DND-41 (cell line): ENCODE data around the gene PDPN.

Experiments
- ATAC-seq: fragments of 200-7000 bp; cut with Tn5 transposase; 3 replicates; pipeline ENCODE4 v1.9.1; 2021; ENCODE audit warnings: low read depth; ENCODE audit not compliant: insufficient read depth
- DNase-seq: peaks from one replicate; pipeline ENCODE4 v3.0.0-alpha.2; 2020
- H2AFZ ChIP-seq: 2 replicates; pipeline ENCODE4 v1.6.0; 2012; ENCODE audit warnings: low read depth, low read length
- H3K27ac ChIP-seq: 2 replicates; pipeline ENCODE4 v1.5.1; 2012; ENCODE audit warnings: low read length, inconsistent platforms
- H3K27me3 ChIP-seq: fragments of 200-600 bp; sonication (generic); 2 replicates; pipeline ENCODE4 v1.6.0; 2012; ENCODE audit warnings: low read length, mild to moderate bottlenecking, inconsistent platforms; ENCODE audit not compliant: insufficient read depth, poor library complexity
- H3K36me3 ChIP-seq: 2 replicates; pipeline ENCODE4 v1.5.1; 2012; ENCODE audit warnings: low read length, inconsistent platforms; ENCODE audit not compliant: insufficient read depth
- H3K4me1 ChIP-seq: 2 replicates; pipeline ENCODE4 v1.5.1; 2012; ENCODE audit warnings: mild to moderate bottlenecking, low read length; ENCODE audit not compliant: insufficient read depth
- H3K4me2 ChIP-seq: 2 replicates; pipeline ENCODE4 v1.6.0; 2012; ENCODE audit warnings: mild to moderate bottlenecking, moderate library complexity, low read length, inconsistent platforms; ENCODE audit not compliant: insufficient read depth
- H3K4me3 ChIP-seq, 2 experiments: fragments of 200-600 bp in 1 of 2; shearing (Covaris generic) in 1 of 2; 2 replicates each; pipeline ENCODE4 v1.5.1; 2012 to 2016; ENCODE audit warnings: inconsistent platforms in 2 of 2, low read length in 2 of 2, mild to moderate bottlenecking in 2 of 2, low read depth in 1 of 2, moderate library complexity in 1 of 2
- H3K79me2 ChIP-seq: 2 replicates; pipeline ENCODE4 v1.6.0; 2012; ENCODE audit warnings: low read length, inconsistent platforms; ENCODE audit not compliant: insufficient read depth
- H3K9ac ChIP-seq: 2 replicates; pipeline ENCODE4 v1.6.0; 2012; ENCODE audit warnings: low read depth, mild to moderate bottlenecking, inconsistent platforms, low read length, moderate library complexity
- H3K9me3 ChIP-seq: 2 replicates; pipeline ENCODE4 v1.5.1; 2012; ENCODE audit warnings: low read length, moderate library complexity, mild to moderate bottlenecking, inconsistent platforms; ENCODE audit not compliant: insufficient read depth, severe bottlenecking
- H4K20me1 ChIP-seq: 2 replicates; pipeline ENCODE4 v1.6.0; 2012; ENCODE audit warnings: low read length; ENCODE audit not compliant: insufficient read depth
- EZH2 ChIP-seq: IDR thresholded peaks from 3 replicates; pipeline ENCODE4 v1.6.1; 2012; ENCODE audit warnings: borderline replicate concordance, low read depth, mild to moderate bottlenecking, moderate library complexity, low read length, inconsistent platforms; ENCODE audit not compliant: severe bottlenecking
- TF ChIP-seq, protein P1 (sequence below): IDR thresholded peaks from 2 replicates; pipeline ENCODE4 v1.5.1; 2012; ENCODE audit warnings: borderline replicate concordance, low read length, moderate library complexity, mild to moderate bottlenecking; ENCODE audit not compliant: poor library complexity, severe bottlenecking; ENCODE audit errors: extremely low read depth

Gene PDPN

GRCh38 chr1:13593511-13594131 lies 10.0 kb downstream of the PDPN start:
- peaks cover 2% of the 10 kb centered on the region for H3K27me3 ChIP-seq
- no peaks in the 10 kb centered on the region for H3K36me3 ChIP-seq
- H3K4me3 ChIP-seq: no peak overlapping the region
- no peak for DNase-seq
- TF ChIP-seq, protein P1, sequence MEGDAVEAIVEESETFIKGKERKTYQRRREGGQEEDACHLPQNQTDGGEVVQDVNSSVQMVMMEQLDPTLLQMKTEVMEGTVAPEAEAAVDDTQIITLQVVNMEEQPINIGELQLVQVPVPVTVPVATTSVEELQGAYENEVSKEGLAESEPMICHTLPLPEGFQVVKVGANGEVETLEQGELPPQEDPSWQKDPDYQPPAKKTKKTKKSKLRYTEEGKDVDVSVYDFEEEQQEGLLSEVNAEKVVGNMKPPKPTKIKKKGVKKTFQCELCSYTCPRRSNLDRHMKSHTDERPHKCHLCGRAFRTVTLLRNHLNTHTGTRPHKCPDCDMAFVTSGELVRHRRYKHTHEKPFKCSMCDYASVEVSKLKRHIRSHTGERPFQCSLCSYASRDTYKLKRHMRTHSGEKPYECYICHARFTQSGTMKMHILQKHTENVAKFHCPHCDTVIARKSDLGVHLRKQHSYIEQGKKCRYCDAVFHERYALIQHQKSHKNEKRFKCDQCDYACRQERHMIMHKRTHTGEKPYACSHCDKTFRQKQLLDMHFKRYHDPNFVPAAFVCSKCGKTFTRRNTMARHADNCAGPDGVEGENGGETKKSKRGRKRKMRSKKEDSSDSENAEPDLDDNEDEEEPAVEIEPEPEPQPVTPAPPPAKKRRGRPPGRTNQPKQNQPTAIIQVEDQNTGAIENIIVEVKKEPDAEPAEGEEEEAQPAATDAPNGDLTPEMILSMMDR: no peak
- TF ChIP-seq EZH2: no peak
- no peak for ATAC-seq
- H3K4me1 ChIP-seq: no peaks in the 10 kb centered on the region
- H3K4me2 ChIP-seq: no peak overlapping the region
- no peaks in the 10 kb centered on the region for H3K9me3 ChIP-seq
- H3K79me2 ChIP-seq: no peaks in the 10 kb centered on the region
- no peak overlapping the region for H3K9ac ChIP-seq
- H2AFZ ChIP-seq: no peak overlapping the region
- no peak overlapping the region for H3K27ac ChIP-seq
- no peaks in the 10 kb centered on the region for H4K20me1 ChIP-seq

DNA sequence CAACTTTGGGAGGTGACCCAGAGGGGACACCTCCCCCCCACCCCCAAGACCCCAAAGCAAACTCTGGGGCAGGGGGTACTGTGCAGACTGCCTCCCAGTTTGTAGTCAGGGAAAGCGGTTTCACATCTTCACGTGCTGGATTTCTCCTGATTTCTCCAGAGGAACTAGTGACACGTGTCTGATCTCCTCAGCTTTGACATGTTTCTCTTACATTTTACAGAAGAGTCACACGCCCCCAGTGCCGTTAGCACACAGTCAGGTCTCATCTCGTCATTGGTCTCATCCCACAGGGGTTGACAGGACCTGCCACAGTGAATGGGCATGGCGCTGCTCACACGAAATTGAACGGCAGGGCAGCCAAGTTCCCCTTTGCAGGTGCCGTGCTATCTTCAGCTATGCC lies 11.8 kb downstream of the PDPN start:
- no peak overlapping the region for H2AFZ ChIP-seq
- H3K9me3 ChIP-seq: no peaks in the 10 kb centered on the region
- no peaks in the 10 kb centered on the region for H3K79me2 ChIP-seq
- ATAC-seq: no peak
- H3K4me1 ChIP-seq: no peaks in the 10 kb centered on the region
- no peak overlapping the region for H3K9ac ChIP-seq
- no peak overlapping the region for H3K4me3 ChIP-seq
- no peak overlapping the region for H3K27ac ChIP-seq
- peaks cover 2% of the 10 kb centered on the region for H3K27me3 ChIP-seq
- TF ChIP-seq, protein P1: no peak
- TF ChIP-seq EZH2: no peak
- H3K4me2 ChIP-seq: no peak overlapping the region
- DNase-seq: no peak
- no peaks in the 10 kb centered on the region for H3K36me3 ChIP-seq
- H4K20me1 ChIP-seq: no peaks in the 10 kb centered on the region

GRCh38 chr1:13597166-13597565 lies 13.5 kb downstream of the PDPN start:
- H3K4me3 ChIP-seq: no peak overlapping the region
- H2AFZ ChIP-seq: no peak overlapping the region
- ATAC-seq (no peak), DNase-seq (no peak)
- H3K9ac ChIP-seq: no peak overlapping the region
- no peak overlapping the region for H3K27ac ChIP-seq
- no peaks in the 10 kb centered on the region for H3K27me3 ChIP-seq
- no peaks in the 10 kb centered on the region for H3K36me3 ChIP-seq
- no peaks in the 10 kb centered on the region for H3K79me2 ChIP-seq
- no peaks in the 10 kb centered on the region for H3K9me3 ChIP-seq
- H4K20me1 ChIP-seq: no peaks in the 10 kb centered on the region
- TF ChIP-seq EZH2: no peak
- TF ChIP-seq, protein P1: no peak
- H3K4me1 ChIP-seq: no peaks in the 10 kb centered on the region
- no peak overlapping the region for H3K4me2 ChIP-seq

GRCh38 chr1:13600762-13601453 lies 17.3 kb downstream of the PDPN start:
- H3K36me3 ChIP-seq: no peaks in the 10 kb centered on the region
- no peak overlapping the region for H3K4me2 ChIP-seq
- ATAC-seq (no peak), DNase-seq (no peak)
- H3K4me1 ChIP-seq: no peaks in the 10 kb centered on the region
- H3K79me2 ChIP-seq: no peaks in the 10 kb centered on the region
- H2AFZ ChIP-seq: no peak overlapping the region
- no peaks in the 10 kb centered on the region for H3K27me3 ChIP-seq
- no peak overlapping the region for H3K27ac ChIP-seq
- no peak overlapping the region for H3K9ac ChIP-seq
- H3K4me3 ChIP-seq: no peak overlapping the region
- TF ChIP-seq EZH2: no peak
- TF ChIP-seq, protein P1: no peak
- H4K20me1 ChIP-seq: no peaks in the 10 kb centered on the region
- H3K9me3 ChIP-seq: no peaks in the 10 kb centered on the region
